ENCODE measurements around the gene NPM3.

DNA sequence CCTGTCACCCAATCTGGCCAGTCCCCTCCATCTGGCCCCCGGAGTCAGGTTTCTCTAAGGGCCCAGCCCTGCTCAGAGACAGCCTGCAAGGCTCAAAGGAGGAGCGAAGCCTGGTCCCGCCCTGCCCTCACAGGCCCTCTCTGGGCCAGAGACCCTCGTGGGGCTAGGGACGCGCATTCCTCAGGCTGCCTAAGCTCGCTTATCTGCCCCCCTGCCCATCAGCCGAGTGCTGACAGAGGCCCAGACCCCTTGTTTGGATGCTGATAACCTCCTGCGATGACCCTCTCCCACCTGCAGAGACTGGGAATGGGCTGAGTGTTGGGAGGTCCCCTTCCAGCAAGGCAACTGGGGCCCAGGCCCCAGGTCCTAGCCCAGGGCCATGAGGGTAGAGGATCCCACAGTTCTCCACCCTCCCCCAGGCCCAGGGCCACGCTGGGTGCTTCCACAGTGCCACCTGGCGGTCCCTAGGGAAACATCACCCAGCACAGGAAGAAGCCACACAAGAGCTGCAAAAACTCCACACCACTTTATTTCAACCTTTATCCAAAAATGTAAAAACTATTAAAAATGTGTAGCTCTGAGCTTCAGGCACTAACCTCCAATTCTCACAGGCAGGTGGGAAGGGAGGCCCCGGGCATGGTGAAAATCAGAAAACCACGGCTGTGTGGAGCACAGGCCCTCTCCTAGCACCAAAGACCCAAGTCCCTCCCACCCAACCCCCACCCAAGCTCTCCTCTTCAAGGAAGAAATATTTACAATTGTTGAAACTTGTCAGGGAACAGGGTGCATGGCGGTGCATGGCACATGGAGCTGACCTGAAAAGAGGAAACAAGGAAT is 2.2 kb downstream of the NPM3 start:
- TF ChIP-seq, protein P1, sequence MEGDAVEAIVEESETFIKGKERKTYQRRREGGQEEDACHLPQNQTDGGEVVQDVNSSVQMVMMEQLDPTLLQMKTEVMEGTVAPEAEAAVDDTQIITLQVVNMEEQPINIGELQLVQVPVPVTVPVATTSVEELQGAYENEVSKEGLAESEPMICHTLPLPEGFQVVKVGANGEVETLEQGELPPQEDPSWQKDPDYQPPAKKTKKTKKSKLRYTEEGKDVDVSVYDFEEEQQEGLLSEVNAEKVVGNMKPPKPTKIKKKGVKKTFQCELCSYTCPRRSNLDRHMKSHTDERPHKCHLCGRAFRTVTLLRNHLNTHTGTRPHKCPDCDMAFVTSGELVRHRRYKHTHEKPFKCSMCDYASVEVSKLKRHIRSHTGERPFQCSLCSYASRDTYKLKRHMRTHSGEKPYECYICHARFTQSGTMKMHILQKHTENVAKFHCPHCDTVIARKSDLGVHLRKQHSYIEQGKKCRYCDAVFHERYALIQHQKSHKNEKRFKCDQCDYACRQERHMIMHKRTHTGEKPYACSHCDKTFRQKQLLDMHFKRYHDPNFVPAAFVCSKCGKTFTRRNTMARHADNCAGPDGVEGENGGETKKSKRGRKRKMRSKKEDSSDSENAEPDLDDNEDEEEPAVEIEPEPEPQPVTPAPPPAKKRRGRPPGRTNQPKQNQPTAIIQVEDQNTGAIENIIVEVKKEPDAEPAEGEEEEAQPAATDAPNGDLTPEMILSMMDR (conservative IDR thresholded peaks at IDR 0.05), result peak; percentile 95
- TF ChIP-seq ZFX (IDR thresholded peaks at IDR 0.05), result no peak
